Iris pigment epithelial cell (primary cell): Measurements from ENCODE around the gene CELSR2.

Source experiments
- DNase-seq: peaks from one replicate; pipeline ENCODE4 v3.0.0-alpha.2; 2011; ENCODE audit warnings: low read depth

Gene CELSR2

GRCh38 chr1:109251277-109252166, 2.2 kb downstream of the CELSR2 start:
- DNase-seq: no peak

GRCh38 chr1:109252167-109252892, 3.0 kb downstream of the CELSR2 start:
- DNase-seq: no peak

GRCh38 chr1:109252893-109253802, 3.8 kb downstream of the CELSR2 start:
- no peak for DNase-seq

- peak; percentile 16 for DNase-seq
Observed at GRCh38 chr1:109253803-109254620, 4.7 kb downstream of the CELSR2 start.

GRCh38 chr1:109254621-109255096, 5.3 kb downstream of the CELSR2 start:
- DNase-seq: no peak

- no peak for DNase-seq
Observed at GRCh38 chr1:109255097-109255651, 5.8 kb downstream of the CELSR2 start.

GRCh38 chr1:109255678-109256077, 6.3 kb downstream of the CELSR2 start:
- no peak for DNase-seq

GRCh38 chr1:109256085-109256484, 6.7 kb downstream of the CELSR2 start:
- DNase-seq: no peak

- no peak for DNase-seq
Observed at GRCh38 chr1:109256971-109257681, 7.8 kb downstream of the CELSR2 start.

- DNase-seq: no peak
Observed at GRCh38 chr1:109257682-109258421, 8.5 kb downstream of the CELSR2 start.

GRCh38 chr1:109258481-109259466, 9.4 kb downstream of the CELSR2 start:
- DNase-seq: no peak

- no peak for DNase-seq
Observed at GRCh38 chr1:109259674-109260557, 10.6 kb downstream of the CELSR2 start.

GRCh38 chr1:109261006-109261405, 11.7 kb downstream of the CELSR2 start:
- no peak for DNase-seq

- DNase-seq: no peak
Observed at GRCh38 chr1:109261578-109261977, 12.2 kb downstream of the CELSR2 start.

- DNase-seq: no peak
Observed at GRCh38 chr1:109262231-109263055, 13.1 kb downstream of the CELSR2 start.

- DNase-seq: no peak
Observed at GRCh38 chr1:109263234-109263596, 13.9 kb downstream of the CELSR2 start.
